ENCODE measurements around the gene FBXO31.
"Not testable (repeated sequence)": the region's sequence is repeated elsewhere in the genome, so short reads cannot be mapped to it uniquely, and the experiment has no call there.

FBXO31 gene

GRCh38 chr16:87410968-87411367, 27.4 kb upstream of the FBXO31 start:
- no peak for DNase-seq

GRCh38 chr16:87410530-87410929, 27.0 kb upstream of the FBXO31 start:
- no peak for DNase-seq

- DNase-seq = no peak
Measured at GRCh38 chr16:87409781-87410180, 26.2 kb upstream of the FBXO31 start.

GRCh38 chr16:87409153-87409552, 25.6 kb upstream of the FBXO31 start:
- no peak for DNase-seq

- DNase-seq = peak; percentile 21 to 35
Measured at GRCh38 chr16:87407511-87408112, 24.0 kb upstream of the FBXO31 start.

GRCh38 chr16:87406495-87407088, 23.0 kb upstream of the FBXO31 start:
- DNase-seq = no peak

- no peak for DNase-seq
Measured at GRCh38 chr16:87404764-87405625, 21.4 kb upstream of the FBXO31 start.

GRCh38 chr16:87395181-87395842, 11.7 kb upstream of the FBXO31 start:
- no peak for DNase-seq

GRCh38 chr16:87393680-87394055, 10.1 kb upstream of the FBXO31 start:
- DNase-seq = no peak

GRCh38 chr16:87392821-87393679, 9.5 kb upstream of the FBXO31 start:
- peak in 1 of 2 donors; percentile 44 for DNase-seq

GRCh38 chr16:87391950-87392820, 8.6 kb upstream of the FBXO31 start, which contains the start of gene MAP1LC3B:
Gene MAP1LC3B (plus strand): TSS chr16:87392336. CDS start chr16:87392428, 92 bp downstream.
- peak; percentile 98 to 99 for DNase-seq

GRCh38 chr16:87391324-87391949, 7.9 kb upstream of the FBXO31 start:
- no peak for DNase-seq

GRCh38 chr16:87390641-87391323, 7.2 kb upstream of the FBXO31 start:
- DNase-seq = no peak

- not testable (repeated sequence) for DNase-seq
Measured at GRCh38 chr16:87389914-87390313, 6.3 kb upstream of the FBXO31 start.

GRCh38 chr16:87389245-87389644, 5.7 kb upstream of the FBXO31 start:
- no peak for DNase-seq

- no peak for DNase-seq
Measured at GRCh38 chr16:87388818-87389134, 5.2 kb upstream of the FBXO31 start.

- peak; percentile 94 to 96 for DNase-seq
Measured at GRCh38 chr16:87387942-87388817, 4.6 kb upstream of the FBXO31 start.

- not testable (repeated sequence) for DNase-seq
Measured at GRCh38 chr16:87384875-87385167, 1.2 kb upstream of the FBXO31 start.

GRCh38 chr16:87384162-87384874, 742 bp upstream of the FBXO31 start:
- no peak for DNase-seq
